Measurements from ENCODE around the gene PCDHB5. TPM values are rescaled to one million over a fixed set of nuclear protein-coding genes. Genes with fewer than 3 reads are reported as not detected.
"Not testable (repeated sequence)": the region's sequence is repeated elsewhere in the genome, so short reads cannot be mapped to it uniquely, and the experiment has no call there.

The PCDHB5 gene
- total RNA-seq, 6 experiments from 2014 or later: 0.08 to 0.43 (median 0.23) TPM

DNA sequence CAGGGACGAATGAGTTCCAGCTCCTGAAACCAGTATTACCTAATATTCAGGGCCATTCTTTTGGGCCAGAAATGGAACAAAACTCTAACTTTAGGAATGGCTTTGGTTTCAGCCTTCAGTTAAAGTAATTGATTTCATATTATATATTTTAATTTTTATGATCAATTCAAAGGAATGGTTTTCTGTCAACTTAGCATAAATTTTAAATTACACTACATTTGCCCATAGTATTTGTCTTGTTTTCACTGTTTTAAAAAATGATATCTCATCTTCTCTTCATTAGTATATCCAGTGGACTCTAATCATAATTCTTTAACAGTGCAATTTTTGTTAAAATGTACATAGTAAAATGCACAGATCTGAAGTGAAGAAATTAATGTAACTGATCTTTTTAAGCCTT lies 45.3 kb downstream of the PCDHB5 start:
- Mint-ChIP-seq H3K27ac (no peak overlapping the region), H3K9me3 (peaks cover 16% of the 10 kb centered on the region), H3K4me3 (no peak overlapping the region), H3K27me3 (ENCODE audit: insufficient read depth) (peaks cover 8% of the 10 kb centered on the region; the same call in 1 of the 2 replicates), H3K4me1 (ENCODE audit: low read depth) (peaks cover 15% of the 10 kb centered on the region), H3K36me3 (ENCODE audit: low read depth) (peaks cover 12% of the 10 kb centered on the region)
- no peak for DNase-seq
- TF ChIP-seq, protein P1, sequence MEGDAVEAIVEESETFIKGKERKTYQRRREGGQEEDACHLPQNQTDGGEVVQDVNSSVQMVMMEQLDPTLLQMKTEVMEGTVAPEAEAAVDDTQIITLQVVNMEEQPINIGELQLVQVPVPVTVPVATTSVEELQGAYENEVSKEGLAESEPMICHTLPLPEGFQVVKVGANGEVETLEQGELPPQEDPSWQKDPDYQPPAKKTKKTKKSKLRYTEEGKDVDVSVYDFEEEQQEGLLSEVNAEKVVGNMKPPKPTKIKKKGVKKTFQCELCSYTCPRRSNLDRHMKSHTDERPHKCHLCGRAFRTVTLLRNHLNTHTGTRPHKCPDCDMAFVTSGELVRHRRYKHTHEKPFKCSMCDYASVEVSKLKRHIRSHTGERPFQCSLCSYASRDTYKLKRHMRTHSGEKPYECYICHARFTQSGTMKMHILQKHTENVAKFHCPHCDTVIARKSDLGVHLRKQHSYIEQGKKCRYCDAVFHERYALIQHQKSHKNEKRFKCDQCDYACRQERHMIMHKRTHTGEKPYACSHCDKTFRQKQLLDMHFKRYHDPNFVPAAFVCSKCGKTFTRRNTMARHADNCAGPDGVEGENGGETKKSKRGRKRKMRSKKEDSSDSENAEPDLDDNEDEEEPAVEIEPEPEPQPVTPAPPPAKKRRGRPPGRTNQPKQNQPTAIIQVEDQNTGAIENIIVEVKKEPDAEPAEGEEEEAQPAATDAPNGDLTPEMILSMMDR (IDR thresholded peaks at IDR 0.05): no peak

DNA sequence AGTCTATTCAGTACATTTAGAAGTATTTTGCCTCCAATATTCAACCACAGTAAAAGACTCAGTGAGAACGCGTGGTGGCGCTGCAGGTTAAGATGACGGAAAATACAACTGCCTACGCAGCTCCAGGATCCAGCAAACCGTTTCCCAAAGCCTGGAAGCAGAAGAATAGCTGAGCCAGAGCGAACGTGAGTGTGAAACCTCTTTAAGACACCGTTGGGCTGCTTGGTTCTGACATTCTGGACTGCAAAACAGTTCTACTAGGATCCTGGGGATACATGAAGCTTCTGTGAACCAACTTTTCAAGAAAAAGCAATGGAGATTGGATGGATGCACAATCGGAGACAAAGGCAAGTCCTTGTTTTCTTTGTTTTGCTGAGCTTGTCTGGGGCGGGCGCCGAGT lies 47.2 kb downstream of the PCDHB5 start, which contains the start of gene PCDHB16:
Gene PCDHB16 (plus strand): TSS at position 140 of the 400 bp plus-strand sequence. CDS start 173 bp downstream, at position 313.
- Mint-ChIP-seq H3K36me3 (ENCODE audit: low read depth) (peaks cover 12% of the 10 kb centered on the region), H3K4me1 (ENCODE audit: low read depth) (peaks cover 20% of the 10 kb centered on the region), H3K27ac (no peak within 1 kb of the TSS; the same call in 1 of the 2 replicates), H3K27me3 (ENCODE audit: insufficient read depth) (peaks cover 8% of the 10 kb centered on the region), H3K9me3 (peaks cover 16% of the 10 kb centered on the region), H3K4me3 (peak within 1 kb of the TSS; percentile 82)
- peak; percentile 62 for DNase-seq
- TF ChIP-seq, protein P1 (IDR thresholded peaks at IDR 0.05): peak; percentile 78

DNA sequence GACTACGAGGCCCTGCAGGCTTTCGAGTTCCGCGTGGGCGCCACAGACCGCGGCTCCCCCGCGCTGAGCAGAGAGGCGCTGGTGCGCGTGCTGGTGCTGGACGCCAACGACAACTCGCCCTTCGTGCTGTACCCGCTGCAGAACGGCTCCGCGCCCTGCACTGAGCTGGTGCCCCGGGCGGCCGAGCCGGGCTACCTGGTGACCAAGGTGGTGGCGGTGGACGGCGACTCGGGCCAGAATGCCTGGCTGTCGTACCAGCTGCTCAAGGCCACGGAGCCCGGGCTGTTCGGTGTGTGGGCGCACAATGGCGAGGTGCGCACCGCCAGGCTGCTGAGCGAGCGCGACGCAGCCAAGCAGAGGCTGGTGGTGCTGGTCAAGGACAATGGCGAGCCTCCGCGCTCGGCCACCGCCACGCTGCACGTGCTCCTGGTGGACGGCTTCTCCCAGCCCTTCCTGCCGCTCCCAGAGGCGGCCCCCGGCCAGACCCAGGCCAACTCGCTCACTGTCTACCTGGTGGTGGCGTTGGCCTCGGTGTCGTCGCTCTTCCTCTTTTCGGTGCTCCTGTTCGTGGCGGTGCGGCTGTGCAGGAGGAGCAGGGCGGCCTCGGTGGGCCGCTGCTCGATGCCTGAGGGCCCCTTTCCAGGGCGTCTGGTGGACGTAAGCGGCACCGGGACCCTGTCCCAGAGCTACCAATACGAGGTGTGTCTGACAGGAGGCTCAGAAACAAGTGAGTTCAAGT lies 49.3 kb downstream of the PCDHB5 start:
- not testable (repeated sequence) for DNase-seq, H3K4me3 Mint-ChIP-seq, H3K27ac Mint-ChIP-seq
- Mint-ChIP-seq H3K36me3 (ENCODE audit: low read depth) (peaks cover 17% of the 10 kb centered on the region), H3K9me3 (peaks cover 21% of the 10 kb centered on the region), H3K4me1 (ENCODE audit: low read depth) (peaks cover 27% of the 10 kb centered on the region), H3K27me3 (ENCODE audit: insufficient read depth) (peaks cover 12% of the 10 kb centered on the region)

DNA sequence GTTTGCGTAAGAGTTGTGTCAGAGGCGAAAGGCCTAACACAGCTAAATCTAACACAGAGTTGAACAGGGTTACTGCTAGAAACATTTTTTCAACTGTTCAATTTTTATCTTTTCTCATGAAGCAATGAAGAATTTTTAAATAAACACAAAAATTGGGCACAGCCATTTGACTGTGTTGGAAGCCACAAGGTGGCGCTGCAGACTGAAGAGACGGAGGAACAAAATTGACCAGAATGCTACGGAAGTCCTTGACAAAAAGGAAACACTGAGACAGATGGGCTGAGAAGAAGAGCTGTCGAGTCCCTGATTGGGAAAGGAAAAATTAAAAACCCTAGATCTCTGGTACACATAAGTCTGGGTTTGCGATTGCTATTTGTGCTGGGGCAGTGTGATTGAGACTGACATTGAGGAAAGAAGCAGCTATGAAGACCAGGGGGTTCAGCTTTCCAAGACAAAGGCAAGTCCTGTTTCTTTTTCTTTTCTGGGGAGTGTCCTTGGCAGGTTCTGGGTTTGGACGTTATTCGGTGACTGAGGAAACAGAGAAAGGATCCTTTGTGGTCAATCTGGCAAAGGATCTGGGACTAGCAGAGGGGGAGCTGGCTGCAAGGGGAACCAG lies 52.0 kb downstream of the PCDHB5 start, which contains the start of gene PCDHB9:
Gene PCDHB9 (plus strand): TSS at position 265 of the 616 bp plus-strand sequence. CDS start 158 bp downstream, at position 423.
- Mint-ChIP-seq H3K4me3 (peak within 1 kb of the TSS; percentile 89), H3K27me3 (ENCODE audit: insufficient read depth) (peaks cover 16% of the 10 kb centered on the region), H3K4me1 (ENCODE audit: low read depth) (peaks cover 29% of the 10 kb centered on the region), H3K27ac (peak within 1 kb of the TSS; percentile 30; the same call in 1 of the 2 replicates), H3K36me3 (ENCODE audit: low read depth) (peaks cover 17% of the 10 kb centered on the region), H3K9me3 (peaks cover 21% of the 10 kb centered on the region)
- peak; percentile 58 for DNase-seq
- TF ChIP-seq, protein P1 (IDR thresholded peaks at IDR 0.05): peak; percentile 88

Other genes with a start within 250 kb of the PCDHB5 start
- not detected for gene PCDHAC1, start 208.9 kb upstream of the PCDHB5 start, total RNA-seq (2021; fragmentation: NEBNext Ultra II Directional; extraction: Animal tissue kit (Norgen Biotek cat#: 25700))
- not detected for gene PCDHAC2, start 168.7 kb upstream of the PCDHB5 start, total RNA-seq (2021; fragmentation: NEBNext Ultra II Directional; extraction: Animal tissue kit (Norgen Biotek cat#: 25700))
- not detected for gene PCDHB1, start 83.8 kb upstream of the PCDHB5 start, total RNA-seq (2021; fragmentation: NEBNext Ultra II Directional; extraction: Animal tissue kit (Norgen Biotek cat#: 25700))
- gene PCDHB2, start 40.6 kb upstream of the PCDHB5 start, total RNA-seq (2021; fragmentation: NEBNext Ultra II Directional; extraction: Animal tissue kit (Norgen Biotek cat#: 25700)): 1 to 10 TPM; 4.1 to 8.6 (median 5.3) TPM
- under 1 TPM; 0.20 to 0.36 (median 0.30) TPM for gene PCDHB3, start 34.7 kb upstream of the PCDHB5 start, total RNA-seq (2021; fragmentation: NEBNext Ultra II Directional; extraction: Animal tissue kit (Norgen Biotek cat#: 25700))
- under 1 TPM; 0.24 to 0.80 (median 0.51) TPM for gene PCDHB4, start 13.4 kb upstream of the PCDHB5 start, total RNA-seq (2021; fragmentation: NEBNext Ultra II Directional; extraction: Animal tissue kit (Norgen Biotek cat#: 25700))
- under 1 TPM; 0.14 to 0.94 (median 0.70) TPM for gene PCDHB6, start 14.9 kb downstream of the PCDHB5 start, total RNA-seq (2021; fragmentation: NEBNext Ultra II Directional; extraction: Animal tissue kit (Norgen Biotek cat#: 25700))
- gene PCDHB7, start 37.4 kb downstream of the PCDHB5 start, total RNA-seq (2021; fragmentation: NEBNext Ultra II Directional; extraction: Animal tissue kit (Norgen Biotek cat#: 25700)): under 1 TPM; 0.38 to 0.97 (median 0.46) TPM
- 1 to 10 TPM in 4 of 6 experiments, under 1 TPM in 2; 0.88 to 2.9 (median 2.1) TPM for gene PCDHB8, start 42.6 kb downstream of the PCDHB5 start, total RNA-seq (2021; fragmentation: NEBNext Ultra II Directional; extraction: Animal tissue kit (Norgen Biotek cat#: 25700))
- 1 to 10 TPM; 1.7 to 4.0 (median 3.5) TPM for gene PCDHB16, start 47.2 kb downstream of the PCDHB5 start, total RNA-seq (2021; fragmentation: NEBNext Ultra II Directional; extraction: Animal tissue kit (Norgen Biotek cat#: 25700))
- gene PCDHB9, start 52.0 kb downstream of the PCDHB5 start, total RNA-seq (2021; fragmentation: NEBNext Ultra II Directional; extraction: Animal tissue kit (Norgen Biotek cat#: 25700)): 1 to 10 TPM; 1.0 to 2.5 (median 1.6) TPM
- gene PCDHB10, start 57.1 kb downstream of the PCDHB5 start, total RNA-seq (2021; fragmentation: NEBNext Ultra II Directional; extraction: Animal tissue kit (Norgen Biotek cat#: 25700)): 1 to 10 TPM in 4 of 6 experiments, under 1 TPM in 2; 0.78 to 1.3 (median 1.1) TPM
- gene PCDHB11, start 64.4 kb downstream of the PCDHB5 start, total RNA-seq (2021; fragmentation: NEBNext Ultra II Directional; extraction: Animal tissue kit (Norgen Biotek cat#: 25700)): under 1 TPM; 0.33 to 0.54 (median 0.47) TPM
- gene PCDHB12, start 73.5 kb downstream of the PCDHB5 start, total RNA-seq (2021; fragmentation: NEBNext Ultra II Directional; extraction: Animal tissue kit (Norgen Biotek cat#: 25700)): under 1 TPM; 0.51 to 0.83 (median 0.63) TPM
- gene PCDHB13, start 78.7 kb downstream of the PCDHB5 start, total RNA-seq (2021; fragmentation: NEBNext Ultra II Directional; extraction: Animal tissue kit (Norgen Biotek cat#: 25700)): 1 to 10 TPM; 3.0 to 4.5 (median 3.8) TPM
- 1 to 10 TPM; 1.8 to 3.5 (median 2.7) TPM for gene PCDHB14, start 88.1 kb downstream of the PCDHB5 start, total RNA-seq (2021; fragmentation: NEBNext Ultra II Directional; extraction: Animal tissue kit (Norgen Biotek cat#: 25700))
- gene PCDHB15, start 110.2 kb downstream of the PCDHB5 start, total RNA-seq (2021; fragmentation: NEBNext Ultra II Directional; extraction: Animal tissue kit (Norgen Biotek cat#: 25700)): 1 to 10 TPM in 3 of 6 experiments, under 1 TPM in 3; 0.45 to 1.4 (median 0.99) TPM
- under 1 TPM in 1 of 6 experiments, not detected in 5; 0.17 TPM for gene SLC25A2, start 168.8 kb downstream of the PCDHB5 start, total RNA-seq (2021; fragmentation: NEBNext Ultra II Directional; extraction: Animal tissue kit (Norgen Biotek cat#: 25700))
- gene TAF7, start 185.6 kb downstream of the PCDHB5 start, total RNA-seq (2021; fragmentation: NEBNext Ultra II Directional; extraction: Animal tissue kit (Norgen Biotek cat#: 25700)): 10 to 100 TPM; 72.7 to 98.9 (median 74.8) TPM
- 1 to 10 TPM in 4 of 6 experiments, under 1 TPM in 2; 0.91 to 1.6 (median 1.2) TPM for gene PCDHGA1, start 195.3 kb downstream of the PCDHB5 start, total RNA-seq (2021; fragmentation: NEBNext Ultra II Directional; extraction: Animal tissue kit (Norgen Biotek cat#: 25700))
- gene PCDHGA2, start 203.6 kb downstream of the PCDHB5 start, total RNA-seq (2021; fragmentation: NEBNext Ultra II Directional; extraction: Animal tissue kit (Norgen Biotek cat#: 25700)): 1 to 10 TPM; 1.3 to 3.7 (median 1.5) TPM
- 10 to 100 TPM in 1 of 6 experiments, 1 to 10 TPM in 5; 1.9 to 10.2 (median 2.7) TPM for gene PCDHGA3, start 208.6 kb downstream of the PCDHB5 start, total RNA-seq (2021; fragmentation: NEBNext Ultra II Directional; extraction: Animal tissue kit (Norgen Biotek cat#: 25700))
- 1 to 10 TPM; 2.6 to 4.5 (median 3.4) TPM for gene PCDHGB1, start 214.9 kb downstream of the PCDHB5 start, total RNA-seq (2021; fragmentation: NEBNext Ultra II Directional; extraction: Animal tissue kit (Norgen Biotek cat#: 25700))
- 1 to 10 TPM; 3.6 to 6.3 (median 5.2) TPM for gene PCDHGA4, start 219.8 kb downstream of the PCDHB5 start, total RNA-seq (2021; fragmentation: NEBNext Ultra II Directional; extraction: Animal tissue kit (Norgen Biotek cat#: 25700))
- 10 to 100 TPM in 1 of 6 experiments, 1 to 10 TPM in 5; 4.4 to 10.3 (median 5.5) TPM for gene PCDHGB2, start 224.8 kb downstream of the PCDHB5 start, total RNA-seq (2021; fragmentation: NEBNext Ultra II Directional; extraction: Animal tissue kit (Norgen Biotek cat#: 25700))
- gene PCDHGA5, start 229.0 kb downstream of the PCDHB5 start, total RNA-seq (2021; fragmentation: NEBNext Ultra II Directional; extraction: Animal tissue kit (Norgen Biotek cat#: 25700)): 1 to 10 TPM in 3 of 6 experiments, under 1 TPM in 3; 0.74 to 1.8 (median 1.0) TPM
- 1 to 10 TPM; 3.9 to 4.5 (median 4.3) TPM for gene PCDHGB3, start 235.0 kb downstream of the PCDHB5 start, total RNA-seq (2021; fragmentation: NEBNext Ultra II Directional; extraction: Animal tissue kit (Norgen Biotek cat#: 25700))
- gene PCDHGA6, start 238.7 kb downstream of the PCDHB5 start, total RNA-seq (2021; fragmentation: NEBNext Ultra II Directional; extraction: Animal tissue kit (Norgen Biotek cat#: 25700)): 1 to 10 TPM; 1.8 to 2.8 (median 2.8) TPM
- 10 to 100 TPM in 4 of 6 experiments, 1 to 10 TPM in 2; 2.4 to 12.5 (median 11.6) TPM for gene PCDHGA7, start 247.5 kb downstream of the PCDHB5 start, total RNA-seq (2021; fragmentation: NEBNext Ultra II Directional; extraction: Animal tissue kit (Norgen Biotek cat#: 25700))

Data from HFFc6 (cell line).